CD14-positive monocyte (primary cell): ENCODE results near the gene SNX32. TPM values are rescaled to one million over a fixed set of nuclear protein-coding genes. Genes with fewer than 3 reads are reported as not detected.

Experiments used
- DNase-seq, 3 donors: peaks; one replicate each; pipeline ENCODE4 v3.0.0-alpha.2; 2011 to 2022
- H2AFZ ChIP-seq: 2 replicates; pipeline ENCODE4 v1.6.0; 2012; ENCODE audit warnings: mild to moderate bottlenecking, low read depth, low read length, inconsistent platforms; ENCODE audit not compliant: insufficient read depth, poor library complexity, severe bottlenecking
- H3K27ac ChIP-seq, 2 donors: 1 replicate in 1 of 2; 2 replicates in 1 of 2; pipeline ENCODE4 v1.5.1; 2012 to 2013; ENCODE audit warnings: low read length in 2 of 2, control low read depth in 1 of 2, inconsistent platforms in 1 of 2, low read depth in 1 of 2, mild to moderate bottlenecking in 1 of 2
- H3K27me3 ChIP-seq, 2 donors: one replicate each; pipeline versions ENCODE4 v1.6.0 to v1.6.1; 2011 to 2013; ENCODE audit warnings: low read length in 2 of 2; ENCODE audit not compliant: control insufficient read depth in 2 of 2, insufficient read depth in 2 of 2
- H3K36me3 ChIP-seq, 2 donors: replicated peaks in 1 of 2; 1 replicate in 1 of 2; 2 replicates in 1 of 2; pipeline versions ENCODE4 v1.5.1 to v1.6.1; 2012 to 2013; ENCODE audit warnings: low read length in 2 of 2, control low read depth in 1 of 2, inconsistent platforms in 1 of 2, mild to moderate bottlenecking in 1 of 2; ENCODE audit not compliant: insufficient read depth in 2 of 2, control insufficient read depth in 1 of 2
- H3K4me1 ChIP-seq, 2 donors: 1 replicate in 1 of 2; 2 replicates in 1 of 2; pipeline versions ENCODE4 v1.5.1 to v1.6.1; 2012 to 2013; ENCODE audit warnings: low read length in 2 of 2, control low read depth in 1 of 2, inconsistent platforms in 1 of 2, mild to moderate bottlenecking in 1 of 2, moderate library complexity in 1 of 2; ENCODE audit not compliant: insufficient read depth in 2 of 2, control insufficient read depth in 1 of 2
- H3K4me2 ChIP-seq: replicated peaks from 2 replicates; pipeline ENCODE3; 2012; ENCODE audit warnings: low read length, moderate library complexity, mild to moderate bottlenecking; ENCODE audit not compliant: poor library complexity, severe bottlenecking; ENCODE audit errors: extremely low read depth
- H3K4me3 ChIP-seq, 3 experiments: fragments of 200-600 bp in 1 of 3; sonication (generic) in 1 of 3; replicated peaks in 1 of 3; 1 replicate in 2 of 3; 2 replicates in 1 of 3; pipeline ENCODE4 v1.5.1; 2011 to 2013; ENCODE audit warnings: low read length in 3 of 3, mild to moderate bottlenecking in 3 of 3, control low read depth in 2 of 3, low read depth in 2 of 3, inconsistent platforms in 1 of 3, moderate library complexity in 1 of 3
- H3K79me2 ChIP-seq: 2 replicates; pipeline ENCODE4 v1.6.0; 2012; ENCODE audit warnings: mild to moderate bottlenecking, control low read depth, inconsistent platforms, low read length, moderate library complexity; ENCODE audit not compliant: insufficient read depth
- H3K9ac ChIP-seq: 2 replicates; pipeline ENCODE4 v1.6.0; 2017; ENCODE audit warnings: low read length, mild to moderate bottlenecking; ENCODE audit not compliant: insufficient read depth, poor library complexity, severe bottlenecking
- H3K9me3 ChIP-seq, 2 donors: replicated peaks in 1 of 2; 1 replicate in 1 of 2; 2 replicates in 1 of 2; pipeline versions ENCODE4 v1.5.1 to v1.6.1; 2012 to 2013; ENCODE audit warnings: low read length in 2 of 2, control low read depth in 1 of 2; ENCODE audit not compliant: control insufficient read depth in 1 of 2, insufficient read depth in 1 of 2
- H4K20me1 ChIP-seq: 2 replicates; pipeline ENCODE4 v1.6.0; 2012; ENCODE audit warnings: mild to moderate bottlenecking, low read length, control low read depth, moderate library complexity; ENCODE audit not compliant: insufficient read depth
- H3K27ac Mint-ChIP-seq, 7 donors: one replicate each; pipeline ENCODE4 v1.8.0; 2020; ENCODE audit warnings: mild to moderate bottlenecking in 7 of 7, mixed read lengths in 7 of 7, moderate library complexity in 6 of 7, inconsistent platforms in 2 of 7
- H3K27me3 Mint-ChIP-seq, 3 donors: one replicate each; pipeline ENCODE4 v1.8.0; 2021 to 2022; ENCODE audit warnings: low read depth in 3 of 3, mild to moderate bottlenecking in 3 of 3, mixed read lengths in 3 of 3, moderate library complexity in 3 of 3, inconsistent platforms in 1 of 3
- H3K36me3 Mint-ChIP-seq, 2 donors: one replicate each; pipeline ENCODE4 v1.8.0; 2020; ENCODE audit warnings: mixed read lengths in 2 of 2, inconsistent platforms in 1 of 2, mild to moderate bottlenecking in 1 of 2
- H3K4me1 Mint-ChIP-seq: one replicate; pipeline ENCODE4 v1.8.0; 2020; ENCODE audit warnings: mild to moderate bottlenecking, mixed read lengths
- H3K4me3 Mint-ChIP-seq, 2 donors: one replicate each; pipeline ENCODE4 v1.8.0; 2020; ENCODE audit warnings: mild to moderate bottlenecking in 2 of 2, mixed read lengths in 2 of 2, moderate library complexity in 1 of 2
- H3K9me3 Mint-ChIP-seq, 7 donors: one replicate each; pipeline ENCODE4 v1.8.0; 2020 to 2022; ENCODE audit warnings: mixed read lengths in 7 of 7, mild to moderate bottlenecking in 6 of 7, moderate library complexity in 6 of 7, inconsistent platforms in 2 of 7
- WGBS: methylation state at CpG from one replicate; pipeline ENCODE4 v1.1.5; 2013; ENCODE audit warnings: missing lambda C conversion rate; ENCODE audit not compliant: insufficient coverage; 5-methylcytosine and 5-hydroxymethylcytosine counted together
- intact Hi-C, 2 donors: fragments of 100-400 bp; cut with micrococcal nuclease; formaldehyde crosslinking; loops; one replicate each; pipeline versions ENCODE4 v1.15.0 to v1.15.1; 2023
- polyA plus RNA-seq, 3 donors: library from polyadenylated mRNA; depleted of rRNA in 1 of 3; unstranded in 2 of 3; stranded (reverse) in 1 of 3; fragments of 300-500 nt in 2 of 3; fragments of >200 nt in 1 of 3; fragmentation: Illumina TruSeq in 2 of 3; gene quantifications; 1 replicate in 2 of 3; 2 replicates in 1 of 3; pipeline ENCODE4 v1.2.3, GENCODE V29; 2012 to 2021
- TF ChIP-seq, protein P1 (sequence below): fragments of 200-600 bp; IDR thresholded peaks from one replicate; pipeline ENCODE4 v1.8.0; 2022; ENCODE audit warnings: antibody characterized with exemption, mild to moderate bottlenecking

SNX32 gene
- polyA plus RNA-seq, 3 donors: 0.07 to 0.40 (median 0.12) TPM

DNA sequence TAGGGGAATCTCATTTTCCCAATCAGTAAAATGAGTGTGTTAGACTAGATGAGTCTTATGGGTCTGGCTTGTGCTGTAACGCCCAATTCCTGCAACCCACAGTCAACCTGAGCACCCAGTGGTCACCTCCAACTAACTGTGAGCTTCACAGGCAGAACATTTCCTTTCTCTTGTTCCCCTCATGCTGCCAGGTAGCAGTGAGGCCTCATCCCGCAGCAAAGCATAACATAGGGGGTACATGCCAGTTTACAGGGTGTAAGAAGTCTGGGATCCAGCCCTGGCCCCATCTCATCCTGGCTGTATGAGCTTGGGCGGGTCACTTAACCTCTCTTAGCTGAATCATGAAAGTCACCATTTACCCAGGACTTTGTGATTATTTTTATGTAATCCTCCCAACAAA lies 35.1 kb downstream of the SNX32 start:
- intact Hi-C loops: no loop called here
- no peak overlapping the region for H3K4me2 ChIP-seq
- H3K9me3 ChIP-seq: no peaks in the 10 kb centered on the region
- H3K36me3 ChIP-seq: peaks cover 28 to 31% of the 10 kb centered on the region in 2 donors
- DNase-seq: no peak
- no peaks in the 10 kb centered on the region for H3K27me3 ChIP-seq
- Mint-ChIP-seq H3K9me3 (peaks cover 0 to 4% (median 0%) of the 10 kb centered on the region in 7 donors), H3K4me1 (peaks cover 31% of the 10 kb centered on the region), H3K27ac (peak overlapping the region in 1 of 7 donors; percentile 3), H3K4me3 (no peak overlapping the region), H3K36me3 (peaks cover 25 to 35% of the 10 kb centered on the region in 2 donors), H3K27me3 (peaks cover 6 to 32% (median 28%) of the 10 kb centered on the region in 3 donors)
- H2AFZ ChIP-seq: no peak overlapping the region
- H3K4me3 ChIP-seq: no peak overlapping the region
- peaks cover 20 to 43% of the 10 kb centered on the region in 2 donors for H3K4me1 ChIP-seq
- H4K20me1 ChIP-seq: peaks cover 18% of the 10 kb centered on the region
- no peak overlapping the region for H3K27ac ChIP-seq
- no peak overlapping the region for H3K9ac ChIP-seq
- no peaks in the 10 kb centered on the region for H3K79me2 ChIP-seq
- WGBS: no CpG with 5 or more reads among the region's 3 CpGs
- TF ChIP-seq, protein P1, sequence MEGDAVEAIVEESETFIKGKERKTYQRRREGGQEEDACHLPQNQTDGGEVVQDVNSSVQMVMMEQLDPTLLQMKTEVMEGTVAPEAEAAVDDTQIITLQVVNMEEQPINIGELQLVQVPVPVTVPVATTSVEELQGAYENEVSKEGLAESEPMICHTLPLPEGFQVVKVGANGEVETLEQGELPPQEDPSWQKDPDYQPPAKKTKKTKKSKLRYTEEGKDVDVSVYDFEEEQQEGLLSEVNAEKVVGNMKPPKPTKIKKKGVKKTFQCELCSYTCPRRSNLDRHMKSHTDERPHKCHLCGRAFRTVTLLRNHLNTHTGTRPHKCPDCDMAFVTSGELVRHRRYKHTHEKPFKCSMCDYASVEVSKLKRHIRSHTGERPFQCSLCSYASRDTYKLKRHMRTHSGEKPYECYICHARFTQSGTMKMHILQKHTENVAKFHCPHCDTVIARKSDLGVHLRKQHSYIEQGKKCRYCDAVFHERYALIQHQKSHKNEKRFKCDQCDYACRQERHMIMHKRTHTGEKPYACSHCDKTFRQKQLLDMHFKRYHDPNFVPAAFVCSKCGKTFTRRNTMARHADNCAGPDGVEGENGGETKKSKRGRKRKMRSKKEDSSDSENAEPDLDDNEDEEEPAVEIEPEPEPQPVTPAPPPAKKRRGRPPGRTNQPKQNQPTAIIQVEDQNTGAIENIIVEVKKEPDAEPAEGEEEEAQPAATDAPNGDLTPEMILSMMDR: no peak

DNA sequence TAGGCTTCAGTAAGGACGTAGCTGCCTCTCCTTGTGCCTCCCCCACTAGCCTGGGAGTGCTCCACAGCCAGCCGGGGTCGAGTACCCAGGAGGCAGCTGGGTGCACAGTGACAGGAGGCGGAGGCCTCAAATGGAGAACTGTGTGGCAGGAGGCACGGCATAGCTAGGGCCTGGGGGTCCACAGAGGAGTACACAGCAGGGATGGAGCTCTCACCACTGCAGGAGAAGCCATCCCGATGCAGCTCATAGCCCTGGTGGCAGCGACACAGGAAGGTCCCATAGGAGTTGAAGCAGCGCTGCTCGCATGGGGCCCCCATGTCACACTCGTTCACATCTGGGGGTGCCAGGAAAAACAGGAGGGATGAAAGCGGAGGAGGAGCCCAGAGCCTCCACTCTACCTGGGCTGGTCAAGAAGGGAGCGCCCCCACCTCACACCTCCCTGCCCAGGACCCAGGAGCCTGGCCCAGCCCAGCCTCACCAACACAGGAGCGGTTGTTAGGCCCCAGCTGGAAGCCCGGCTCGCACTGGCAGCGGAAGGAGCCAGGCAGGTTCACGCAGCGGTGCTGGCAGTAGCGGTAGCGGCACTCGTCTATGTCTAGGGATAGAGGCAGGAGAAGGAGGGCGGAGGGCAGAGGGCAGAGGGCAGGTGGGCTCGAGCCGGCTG lies 36.0 kb downstream of the SNX32 start:
- peak overlapping the region in 1 of 7 donors; percentile 50 for H3K27ac Mint-ChIP-seq
- no peak overlapping the region for H2AFZ ChIP-seq
- no peaks in the 10 kb centered on the region for H3K9me3 ChIP-seq
- 81% methylated on average over 16 of the region's 24 CpGs for WGBS
- peaks cover 6 to 32% (median 29%) of the 10 kb centered on the region in 3 donors for H3K27me3 Mint-ChIP-seq
- no peak overlapping the region for H3K4me3 ChIP-seq
- H3K36me3 ChIP-seq: peaks cover 19 to 23% of the 10 kb centered on the region in 2 donors
- TF ChIP-seq, protein P1: no peak
- peaks cover 23 to 45% of the 10 kb centered on the region in 2 donors for H3K4me1 ChIP-seq
- H3K27ac ChIP-seq: no peak overlapping the region
- peaks cover 20 to 27% of the 10 kb centered on the region in 2 donors for H3K36me3 Mint-ChIP-seq
- peaks cover 18% of the 10 kb centered on the region for H4K20me1 ChIP-seq
- H3K79me2 ChIP-seq: no peaks in the 10 kb centered on the region
- H3K9ac ChIP-seq: no peak overlapping the region
- H3K9me3 Mint-ChIP-seq: peaks cover 0 to 4% (median 0%) of the 10 kb centered on the region in 7 donors
- H3K4me3 Mint-ChIP-seq: no peak overlapping the region
- intact Hi-C loops: no loop called here
- no peaks in the 10 kb centered on the region for H3K27me3 ChIP-seq
- DNase-seq: no peak
- H3K4me2 ChIP-seq: no peak overlapping the region
- peaks cover 34% of the 10 kb centered on the region for H3K4me1 Mint-ChIP-seq
